HG03097 (cell line): Measurements from ENCODE around the gene EVPLL.
"Not testable (repeated sequence)": the region's sequence is repeated elsewhere in the genome, so short reads cannot be mapped to it uniquely, and the experiment has no call there.

Source experiments
- ATAC-seq: cut with Tn5 transposase; IDR thresholded peaks from one replicate; pipeline ENCODE4 v1.9.1; 2021; ENCODE audit not compliant: unreplicated experiment, low FRiP score

EVPLL gene

DNA sequence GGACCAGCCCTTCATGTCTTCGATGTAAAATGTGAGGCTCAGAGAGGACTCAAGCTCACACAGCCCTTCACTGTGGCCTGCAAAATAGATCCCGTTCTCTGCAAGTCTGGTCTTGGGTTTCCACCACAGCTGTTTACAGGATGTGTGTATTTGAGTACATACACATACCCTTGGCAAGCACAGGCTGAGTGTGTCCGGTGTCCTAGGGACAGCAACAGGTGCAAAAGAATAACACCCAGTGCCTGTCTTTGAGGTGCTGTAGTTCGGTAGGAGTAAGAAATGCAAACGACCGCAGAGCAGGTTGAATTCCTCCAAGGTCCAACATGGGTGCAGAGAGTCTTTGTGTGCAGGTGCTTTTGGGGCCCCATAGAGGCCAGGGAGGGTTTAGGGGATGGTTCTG lies 44.9 kb downstream of the EVPLL start:
- ATAC-seq: not testable (repeated sequence)

GRCh38 chr17:18423015-18423414 lies 45.4 kb downstream of the EVPLL start:
- not testable (repeated sequence) for ATAC-seq

DNA sequence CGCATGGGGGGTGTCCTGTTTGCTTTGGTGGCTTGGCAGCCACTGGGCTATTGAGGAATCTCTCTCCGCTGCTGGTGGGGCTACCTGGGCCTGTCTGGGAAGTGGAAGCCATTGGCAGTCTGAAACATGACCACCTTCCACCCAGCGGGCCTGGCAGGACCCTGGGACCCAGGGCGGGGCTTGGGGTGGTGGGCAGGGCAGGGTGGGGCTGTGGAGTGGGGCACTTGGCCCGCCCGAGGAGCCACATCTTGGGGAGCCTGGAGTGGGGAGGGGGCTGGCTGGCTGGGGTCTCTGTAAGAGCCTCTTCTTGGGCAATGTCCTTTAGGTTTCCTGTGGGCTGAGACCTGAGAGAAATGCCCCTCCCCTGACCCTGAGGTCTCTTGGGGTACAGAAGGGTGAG lies 48.0 kb downstream of the EVPLL start:
- ATAC-seq: not testable (repeated sequence)

- ATAC-seq: not testable (repeated sequence)
Observed at GRCh38 chr17:18426639-18427038, 49.1 kb downstream of the EVPLL start.

- ATAC-seq: not testable (repeated sequence)
Observed at GRCh38 chr17:18432206-18432605, 54.6 kb downstream of the EVPLL start.
